HL-60 (cell line): ENCODE data around the gene SCN10A.

Experiments used
- DNase-seq, 2 experiments: peaks; one replicate each; pipeline ENCODE4 v3.0.0-alpha.2; 2010 to 2020; ENCODE audit warnings: low read depth in 1 of 2, low spot score in 1 of 2
- H3K27ac ChIP-seq: fragments of 250-450 bp; sonication (Bioruptor Pico); replicated peaks from 2 replicates; pipeline ENCODE4 v1.5.1; 2020; ENCODE audit warnings: mild to moderate bottlenecking, moderate library complexity
- H3K27me3 ChIP-seq: fragments of 250-450 bp; sonication (Bioruptor Pico); 2 replicates; pipeline ENCODE4 v1.5.1; 2021; ENCODE audit warnings: mild to moderate bottlenecking, moderate library complexity; ENCODE audit not compliant: insufficient read depth, poor library complexity, severe bottlenecking
- H3K4me3 ChIP-seq: replicated peaks from 2 replicates; pipeline ENCODE4 v1.5.1; 2011; ENCODE audit warnings: mild to moderate bottlenecking, control low read depth, low read length; ENCODE audit not compliant: insufficient read depth
- CTCF ChIP-seq: IDR thresholded peaks from one replicate; pipeline ENCODE4 v1.5.1; 2011; ENCODE audit warnings: low read length, control low read depth, inconsistent platforms; ENCODE audit not compliant: insufficient read depth
- GABPA ChIP-seq: IDR thresholded peaks from 2 replicates; pipeline ENCODE4 v1.6.1; 2012; ENCODE audit warnings: low read depth
- POLR2AphosphoS5 ChIP-seq: IDR thresholded peaks from 2 replicates; pipeline ENCODE4 v1.6.1; 2012; ENCODE audit warnings: low read depth
- REST ChIP-seq: IDR thresholded peaks from 2 replicates; pipeline ENCODE4 v1.6.1; 2012; ENCODE audit warnings: low read depth; ENCODE audit not compliant: insufficient replicate concordance
- SPI1 ChIP-seq: IDR thresholded peaks from 2 replicates; pipeline ENCODE4 v1.6.1; 2012; ENCODE audit warnings: low read depth, mild to moderate bottlenecking, borderline replicate concordance

SCN10A gene

GRCh38 chr3:38702231-38702630, 113.8 kb downstream of the SCN10A start:
- H3K27me3 ChIP-seq, result peaks cover 9% of the 10 kb centered on the region
- no peak overlapping the region for H3K4me3 ChIP-seq
- H3K27ac ChIP-seq, result no peak overlapping the region
- TF ChIP-seq CTCF (no peak), POLR2AphosphoS5 (no peak), REST (no peak), SPI1 (no peak), GABPA (no peak)
- DNase-seq, result no peak

- no peak for DNase-seq
- H3K4me3 ChIP-seq, result no peak overlapping the region
- H3K27me3 ChIP-seq, result peaks cover 4% of the 10 kb centered on the region
- no peak overlapping the region for H3K27ac ChIP-seq
- TF ChIP-seq CTCF, result no peak
- no peak for TF ChIP-seq REST
Measured at GRCh38 chr3:38698760-38699159, 117.3 kb downstream of the SCN10A start.

- Histone ChIP-seq H3K4me3 (no peak overlapping the region), H3K27me3 (peaks cover 4% of the 10 kb centered on the region), H3K27ac (no peak overlapping the region)
- DNase-seq, result no peak
- TF ChIP-seq REST (no peak), GABPA (no peak), POLR2AphosphoS5 (no peak), CTCF (no peak), SPI1 (no peak)
Measured at GRCh38 chr3:38698061-38698460, 118.0 kb downstream of the SCN10A start.
